Measurements from ENCODE around the gene TBC1D12. TPM values are rescaled to one million over a fixed set of nuclear protein-coding genes. Genes with fewer than 3 reads are reported as not detected.
"Not testable (repeated sequence)": the region's sequence is repeated elsewhere in the genome, so short reads cannot be mapped to it uniquely, and the experiment has no call there.

Gene TBC1D12
- total RNA-seq, 4 donors from 2014 or later = 7.2 to 37.5 (median 13.6) TPM

DNA sequence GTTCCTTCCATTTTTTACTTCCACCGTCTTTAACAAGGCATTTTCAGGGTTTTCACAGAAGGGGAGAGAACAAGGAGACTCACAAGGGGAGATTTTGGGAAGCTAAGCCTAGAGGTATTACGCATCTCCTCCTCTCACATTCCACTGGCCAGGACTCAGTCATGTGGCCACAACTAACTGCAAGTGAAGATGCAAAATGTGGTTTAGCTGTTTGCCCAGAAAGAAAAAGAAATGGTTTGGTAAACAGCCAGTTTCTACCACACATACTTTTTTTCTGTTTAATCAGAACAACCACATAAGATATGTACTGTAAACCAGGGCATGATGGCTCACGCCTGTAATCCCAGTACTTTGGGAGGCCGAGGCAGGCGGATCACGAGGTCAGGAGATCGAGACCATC is 121.8 kb downstream of the TBC1D12 start:
- Histone ChIP-seq H3K36me3 (no peaks in the 10 kb centered on the region), H3K4me3 (no peak overlapping the region), H3K27me3 (no peaks in the 10 kb centered on the region), H3K27ac (no peak overlapping the region), H3K9me3 (no peaks in the 10 kb centered on the region), H3K4me1 (no peaks in the 10 kb centered on the region)
- TF ChIP-seq, protein P1, sequence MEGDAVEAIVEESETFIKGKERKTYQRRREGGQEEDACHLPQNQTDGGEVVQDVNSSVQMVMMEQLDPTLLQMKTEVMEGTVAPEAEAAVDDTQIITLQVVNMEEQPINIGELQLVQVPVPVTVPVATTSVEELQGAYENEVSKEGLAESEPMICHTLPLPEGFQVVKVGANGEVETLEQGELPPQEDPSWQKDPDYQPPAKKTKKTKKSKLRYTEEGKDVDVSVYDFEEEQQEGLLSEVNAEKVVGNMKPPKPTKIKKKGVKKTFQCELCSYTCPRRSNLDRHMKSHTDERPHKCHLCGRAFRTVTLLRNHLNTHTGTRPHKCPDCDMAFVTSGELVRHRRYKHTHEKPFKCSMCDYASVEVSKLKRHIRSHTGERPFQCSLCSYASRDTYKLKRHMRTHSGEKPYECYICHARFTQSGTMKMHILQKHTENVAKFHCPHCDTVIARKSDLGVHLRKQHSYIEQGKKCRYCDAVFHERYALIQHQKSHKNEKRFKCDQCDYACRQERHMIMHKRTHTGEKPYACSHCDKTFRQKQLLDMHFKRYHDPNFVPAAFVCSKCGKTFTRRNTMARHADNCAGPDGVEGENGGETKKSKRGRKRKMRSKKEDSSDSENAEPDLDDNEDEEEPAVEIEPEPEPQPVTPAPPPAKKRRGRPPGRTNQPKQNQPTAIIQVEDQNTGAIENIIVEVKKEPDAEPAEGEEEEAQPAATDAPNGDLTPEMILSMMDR (IDR thresholded peaks at IDR 0.05) = no peak
- no peak for TF ChIP-seq POLR2A (IDR thresholded peaks at IDR 0.05)
- intact Hi-C loops (cut with DNase I; ENCODE audit: low total_unique reads) = no loop called here
- no peak for DNase-seq

DNA sequence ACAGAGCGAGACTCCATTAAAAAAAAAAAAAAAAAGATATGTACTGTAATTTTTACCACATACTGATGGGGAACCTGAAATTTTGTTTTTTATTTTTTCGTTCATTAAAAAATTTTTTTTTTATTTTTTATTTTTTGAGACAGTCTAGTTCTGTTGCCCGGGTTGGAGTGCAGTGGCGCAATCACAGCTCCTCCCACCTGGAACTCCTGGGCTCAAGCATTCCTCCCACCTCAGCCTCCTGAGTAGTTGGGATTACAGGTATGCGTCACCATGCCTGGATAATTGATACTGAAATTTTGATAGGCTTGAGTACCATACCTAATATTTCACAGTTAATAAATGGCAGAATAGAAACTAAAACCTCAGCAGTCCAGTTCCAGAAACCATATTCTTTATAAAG is 122.4 kb downstream of the TBC1D12 start:
- no peak for DNase-seq
- Histone ChIP-seq H3K27ac (no peak overlapping the region), H3K9me3 (no peaks in the 10 kb centered on the region), H3K36me3 (no peaks in the 10 kb centered on the region), H3K4me3 (no peak overlapping the region), H3K27me3 (no peaks in the 10 kb centered on the region), H3K4me1 (no peaks in the 10 kb centered on the region)
- intact Hi-C loops (cut with DNase I; ENCODE audit: low total_unique reads) = no loop called here
- TF ChIP-seq, protein P1 (IDR thresholded peaks at IDR 0.05) = no peak

DNA sequence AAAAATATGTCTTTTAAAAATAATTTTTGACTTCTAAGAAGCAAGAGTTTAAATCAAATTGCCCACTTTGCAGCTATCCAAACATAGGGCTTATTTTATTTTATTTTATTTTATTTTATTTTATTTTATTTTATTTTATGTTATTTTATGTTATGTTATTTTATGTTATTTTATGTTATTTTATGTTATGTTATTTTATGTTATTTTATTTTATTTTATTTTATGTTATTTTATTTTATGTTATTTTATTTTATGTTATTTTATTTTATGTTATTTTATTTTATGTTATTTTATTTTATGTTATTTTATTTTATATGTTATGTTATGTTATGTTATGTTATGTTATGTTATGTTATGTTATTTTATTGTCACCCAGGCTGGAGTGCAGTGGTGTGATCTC is 129.2 kb downstream of the TBC1D12 start:
- intact Hi-C loops (cut with DNase I; ENCODE audit: low total_unique reads); H3K27ac ChIP-seq; H3K36me3 ChIP-seq; DNase-seq; H3K27me3 ChIP-seq; H3K4me1 ChIP-seq; H3K9me3 ChIP-seq; H3K4me3 ChIP-seq: not testable (repeated sequence)

DNA sequence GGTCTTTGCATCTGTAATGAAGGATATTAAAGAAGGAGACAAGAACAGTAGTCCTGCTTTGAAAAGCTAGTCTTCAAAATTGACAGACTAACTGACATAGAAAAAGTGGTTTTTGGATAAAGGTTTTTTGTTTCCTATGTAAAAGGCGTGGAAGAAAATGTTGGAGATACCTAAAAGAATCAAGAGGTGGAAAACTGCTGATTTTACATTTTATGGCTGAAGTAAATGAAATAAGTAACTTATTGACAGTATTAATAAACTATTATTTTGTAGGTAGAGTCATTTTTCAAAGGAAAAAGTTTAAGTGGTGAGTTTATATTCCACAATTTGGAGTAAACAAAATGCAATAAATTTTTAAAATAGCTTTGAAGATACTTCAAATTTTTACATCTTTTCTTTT is 130.7 kb downstream of the TBC1D12 start:
- H3K4me1 ChIP-seq = no peaks in the 10 kb centered on the region
- no peak overlapping the region for H3K27ac ChIP-seq
- DNase-seq = no peak
- TF ChIP-seq, protein P1 (IDR thresholded peaks at IDR 0.05) = no peak
- no peak for TF ChIP-seq POLR2A (IDR thresholded peaks at IDR 0.05)
- intact Hi-C loops (cut with DNase I; ENCODE audit: low total_unique reads) = no loop called here
- H3K36me3 ChIP-seq = no peaks in the 10 kb centered on the region
- H3K27me3 ChIP-seq = no peaks in the 10 kb centered on the region
- H3K4me3 ChIP-seq = no peak overlapping the region
- H3K9me3 ChIP-seq = no peaks in the 10 kb centered on the region

DNA sequence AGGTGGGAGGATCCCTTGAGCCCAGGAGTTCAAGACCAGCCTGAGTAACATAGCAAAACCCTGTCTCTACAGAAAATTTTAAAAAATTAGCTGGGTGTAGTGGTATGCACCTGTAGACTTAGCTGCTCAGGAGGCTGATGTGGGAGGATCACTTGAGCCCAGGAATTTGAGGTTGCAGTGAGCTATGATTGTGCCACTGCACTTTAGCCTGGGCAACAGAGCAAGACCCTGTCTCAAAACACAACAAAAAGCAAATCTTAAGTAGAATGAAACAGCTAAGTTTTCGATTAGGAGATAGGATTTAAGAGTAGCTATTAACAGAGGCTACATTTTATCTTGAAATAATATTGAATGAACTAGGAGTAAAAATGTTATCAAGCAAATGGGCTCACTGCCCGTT is 139.9 kb downstream of the TBC1D12 start:
- H3K27ac ChIP-seq; H3K4me1 ChIP-seq; DNase-seq; H3K9me3 ChIP-seq; H3K36me3 ChIP-seq; intact Hi-C loops (cut with DNase I; ENCODE audit: low total_unique reads); H3K27me3 ChIP-seq; H3K4me3 ChIP-seq: not testable (repeated sequence)

DNA sequence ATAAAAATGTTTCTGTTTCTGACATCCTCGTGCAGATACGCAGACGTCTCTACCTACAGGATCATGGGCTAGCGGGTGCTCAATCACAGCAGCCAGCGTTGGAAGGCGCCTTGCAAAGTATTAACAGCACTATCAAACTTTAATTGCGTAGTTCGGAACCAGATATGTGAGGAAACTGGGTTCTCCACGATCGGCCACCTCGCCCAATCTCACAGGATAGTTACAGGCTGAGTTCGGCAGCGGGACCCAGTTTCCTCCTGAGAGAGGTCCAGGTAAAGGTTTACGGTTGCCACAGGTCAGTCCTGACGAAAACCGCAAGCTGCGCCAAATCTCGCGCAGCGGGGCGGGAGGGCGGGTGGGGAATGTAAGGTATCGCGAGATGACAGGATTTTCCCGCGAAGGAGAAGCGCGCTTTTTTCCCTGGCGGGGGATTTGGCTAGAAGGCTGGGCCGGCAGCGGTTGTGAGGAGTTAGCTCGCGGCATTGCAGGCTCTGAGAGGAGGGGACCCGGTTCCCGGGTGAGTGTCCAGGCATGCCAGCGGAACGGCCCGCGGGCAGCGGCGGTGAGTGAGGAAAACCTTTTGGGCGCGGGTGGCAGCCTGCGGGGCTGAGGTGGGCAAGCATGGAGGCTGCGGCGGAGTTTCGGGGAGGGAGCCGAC is 143.2 kb downstream of the TBC1D12 start, which contains the start of gene HELLS:
HELLS (plus strand) TSS at position 398 of the 658 bp plus-strand sequence; CDS start at position 532, 134 bp downstream.
- Histone ChIP-seq H3K4me3 (peak within 1 kb of the TSS; percentile 54 to 70), H3K27me3 (no peaks in the 10 kb centered on the region), H3K27ac (peak within 1 kb of the TSS; percentile 80 to 84), H3K4me1 (no peaks in the 10 kb centered on the region), H3K9me3 (no peaks in the 10 kb centered on the region), H3K36me3 (no peaks in the 10 kb centered on the region)
- DNase-seq = peak; percentile 76 to 80
- intact Hi-C loops (cut with DNase I; ENCODE audit: low total_unique reads) = no loop called here
- no peak for TF ChIP-seq POLR2A (IDR thresholded peaks at IDR 0.05)
- TF ChIP-seq, protein P1 (IDR thresholded peaks at IDR 0.05) = peak in 2 of 4 experiments; percentile 9 to 22

Measured in uterus (tissue), 4 donors.